ENCODE results near the gene KCNE3. TPM values are rescaled to one million over a fixed set of nuclear protein-coding genes. Genes with fewer than 3 reads are reported as not detected.

The KCNE3 gene
- total and polyA plus RNA-seq, 9 of the 15 experiments (the other 6 are each of a cell fraction or from before 2014, with no cell fraction given): 1.6 to 8.7 (median 6.2) TPM

- TF ChIP-seq SAFB2 (IDR thresholded peaks at IDR 0.05; ENCODE audit: borderline replicate concordance, low read depth, low read length, severe bottlenecking): no peak
- TF ChIP-seq RFX1 (IDR thresholded peaks at IDR 0.05): no peak
- no peak for TF ChIP-seq ZNF407 (IDR thresholded peaks at IDR 0.05; ENCODE audit: low read depth)
- no peak for TF ChIP-seq ZNF444 (CRISPR knock-in tag; IDR thresholded peaks at IDR 0.05)
- TF ChIP-seq KDM4B (IDR thresholded peaks at IDR 0.05; ENCODE audit: borderline replicate concordance in 2 of 2, low read depth in 1 of 2): no peak
- peak; percentile 89 for TF ChIP-seq RBFOX2 (IDR thresholded peaks at IDR 0.05; ENCODE audit: low read depth, low read length)
- TF ChIP-seq SFPQ (IDR thresholded peaks at IDR 0.05; ENCODE audit: low read depth, low read length): no peak
- peak; percentile 78 for TF ChIP-seq GATA2 (CRISPR knock-in tag; IDR thresholded peaks at IDR 0.05)
- no peak for TF ChIP-seq RBM17 (IDR thresholded peaks at IDR 0.05; ENCODE audit: borderline replicate concordance, low read depth, low read length)
- peak; percentile 98; the same call in 1 of the 2 replicates for TF ChIP-seq PHF21A (IDR thresholded peaks at IDR 0.05; ENCODE audit: borderline replicate concordance, low read depth)
- TF ChIP-seq HCFC1 (IDR thresholded peaks at IDR 0.05; ENCODE audit: low read depth, low read length): peak; percentile 64
- TF ChIP-seq GMEB1 (CRISPR knock-in tag; IDR thresholded peaks at IDR 0.05): peak; percentile 99
- TF ChIP-seq LEF1 (IDR thresholded peaks at IDR 0.05): no peak
- TF ChIP-seq E2F5 (CRISPR knock-in tag; IDR thresholded peaks at IDR 0.05): no peak
Observed at GRCh38 chr11:74492974-74493790, 25.8 kb upstream of the KCNE3 start, which contains the start of gene LIPT2 (continued).
